Left ventricle myocardium inferior (tissue), 1 donor: ENCODE results near the gene NFAM1. TPM values are rescaled to one million over a fixed set of nuclear protein-coding genes. Genes with fewer than 3 reads are reported as not detected.

Experiments
- DNase-seq: peaks from one replicate; pipeline ENCODE4 v3.0.0-alpha.2; 2020
- H3K27ac ChIP-seq: fragments of 200-600 bp; replicated peaks from 2 replicates; pipeline ENCODE4 v1.8.0; 2021
- H3K27me3 ChIP-seq: fragments of 200-600 bp; 2 replicates; pipeline ENCODE4 v1.8.0; 2021; ENCODE audit warnings: low read depth
- H3K36me3 ChIP-seq: fragments of 200-600 bp; 2 replicates; pipeline ENCODE4 v1.8.0; 2021
- H3K4me1 ChIP-seq: fragments of 200-600 bp; 2 replicates; pipeline ENCODE4 v1.8.0; 2021
- H3K4me3 ChIP-seq: fragments of 200-600 bp; 2 replicates; pipeline ENCODE4 v1.8.0; 2021; ENCODE audit warnings: mild to moderate bottlenecking, moderate library complexity
- H3K9me3 ChIP-seq: fragments of 200-600 bp; replicated peaks from 2 replicates; pipeline ENCODE4 v1.8.0; 2021
- intact Hi-C: fragments of 100-400 bp; cut with micrococcal nuclease; formaldehyde crosslinking; loops from one replicate; pipeline ENCODE4 v1.11.0; 2022
- total RNA-seq: library from RNA; stranded (reverse); fragmentation: NEBNext Ultra II Directional; extraction: Animal tissue kit (Norgen Biotek cat#: 25700); gene quantifications from one replicate; pipeline ENCODE4 v1.2.1, GENCODE V29; 2021
- TF ChIP-seq, protein P1 (sequence below): fragments of 200-600 bp; IDR thresholded peaks from 2 replicates; pipeline ENCODE4 v1.8.0; 2021; ENCODE audit warnings: antibody characterized with exemption, mild to moderate bottlenecking, borderline replicate concordance
- donor health status: DM: no; HTN: yes; CAD: no; lungs with severe emphysema.

Gene NFAM1
- total RNA-seq, 1 donor from 2014 or later: 1.2 TPM

DNA sequence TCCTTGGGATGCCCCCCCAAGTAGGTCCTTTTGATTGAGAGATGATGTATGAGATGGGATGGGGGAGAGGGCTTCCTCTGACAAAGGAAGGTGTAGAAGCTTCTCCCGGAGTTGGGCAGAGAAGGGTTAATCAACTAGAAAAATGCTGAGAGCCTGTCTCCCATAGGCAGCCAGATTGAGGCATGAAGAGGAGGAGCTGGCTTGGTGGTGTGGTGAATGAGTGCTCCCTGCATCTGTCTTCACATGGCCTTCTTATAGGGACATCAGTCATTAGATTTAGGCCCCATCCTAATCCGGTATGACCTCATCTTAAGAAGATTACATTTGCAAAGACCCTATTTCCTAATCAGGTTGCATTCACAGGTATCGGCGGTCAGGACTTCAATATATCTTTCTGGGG is 61.1 kb downstream of the NFAM1 start:
- DNase-seq: no peak
- intact Hi-C loops: no loop called here
- H3K4me3 ChIP-seq: no peak overlapping the region
- peaks cover 36% of the 10 kb centered on the region for H3K4me1 ChIP-seq
- H3K27ac ChIP-seq: no peak overlapping the region
- H3K27me3 ChIP-seq: peaks cover 29% of the 10 kb centered on the region
- no peaks in the 10 kb centered on the region for H3K9me3 ChIP-seq
- TF ChIP-seq, protein P1, sequence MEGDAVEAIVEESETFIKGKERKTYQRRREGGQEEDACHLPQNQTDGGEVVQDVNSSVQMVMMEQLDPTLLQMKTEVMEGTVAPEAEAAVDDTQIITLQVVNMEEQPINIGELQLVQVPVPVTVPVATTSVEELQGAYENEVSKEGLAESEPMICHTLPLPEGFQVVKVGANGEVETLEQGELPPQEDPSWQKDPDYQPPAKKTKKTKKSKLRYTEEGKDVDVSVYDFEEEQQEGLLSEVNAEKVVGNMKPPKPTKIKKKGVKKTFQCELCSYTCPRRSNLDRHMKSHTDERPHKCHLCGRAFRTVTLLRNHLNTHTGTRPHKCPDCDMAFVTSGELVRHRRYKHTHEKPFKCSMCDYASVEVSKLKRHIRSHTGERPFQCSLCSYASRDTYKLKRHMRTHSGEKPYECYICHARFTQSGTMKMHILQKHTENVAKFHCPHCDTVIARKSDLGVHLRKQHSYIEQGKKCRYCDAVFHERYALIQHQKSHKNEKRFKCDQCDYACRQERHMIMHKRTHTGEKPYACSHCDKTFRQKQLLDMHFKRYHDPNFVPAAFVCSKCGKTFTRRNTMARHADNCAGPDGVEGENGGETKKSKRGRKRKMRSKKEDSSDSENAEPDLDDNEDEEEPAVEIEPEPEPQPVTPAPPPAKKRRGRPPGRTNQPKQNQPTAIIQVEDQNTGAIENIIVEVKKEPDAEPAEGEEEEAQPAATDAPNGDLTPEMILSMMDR: no peak
- H3K36me3 ChIP-seq: no peaks in the 10 kb centered on the region

DNA sequence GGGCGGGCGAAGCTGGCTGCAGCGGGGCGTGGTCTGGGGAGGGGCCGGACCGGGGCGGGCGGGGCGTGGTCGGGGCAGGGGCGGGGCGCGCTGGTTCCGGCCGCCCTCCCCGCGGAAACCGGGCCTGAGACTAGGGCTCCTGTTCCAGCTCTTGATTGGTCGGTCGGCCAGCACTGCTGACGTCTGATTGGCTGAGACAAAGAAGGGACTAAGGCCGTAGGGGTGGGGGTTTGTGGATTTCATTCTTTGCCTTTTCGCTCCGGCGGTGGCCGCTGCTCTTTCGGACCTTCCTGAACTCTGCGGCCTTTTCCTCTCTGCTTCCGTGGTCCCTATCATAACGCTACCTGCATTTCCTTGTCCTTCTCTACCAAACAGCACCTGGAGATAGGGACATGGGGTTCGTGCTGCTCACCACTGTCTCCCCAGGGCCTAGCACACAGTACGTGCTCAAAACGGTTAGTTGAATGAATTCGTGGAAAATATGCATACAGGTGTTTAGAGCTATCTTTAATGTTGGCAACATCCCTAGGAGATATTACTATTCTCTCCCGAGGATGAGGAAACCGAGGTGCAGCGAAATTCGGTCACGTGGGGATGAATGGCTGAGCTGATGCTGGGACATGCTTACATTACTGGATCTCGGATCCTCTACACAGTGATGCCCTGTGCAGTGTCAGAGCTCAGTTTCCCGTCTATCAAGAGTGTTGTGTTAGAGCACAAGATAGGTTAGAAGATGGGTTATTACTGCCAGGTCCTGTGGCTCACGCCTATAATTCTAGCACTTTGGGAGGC is 62.8 kb downstream of the NFAM1 start:
- H3K36me3 ChIP-seq: no peaks in the 10 kb centered on the region
- TF ChIP-seq, protein P1: no peak
- H3K4me1 ChIP-seq: peaks cover 48% of the 10 kb centered on the region
- no peak overlapping the region for H3K27ac ChIP-seq
- no peaks in the 10 kb centered on the region for H3K9me3 ChIP-seq
- H3K27me3 ChIP-seq: peaks cover 35% of the 10 kb centered on the region
- peak; percentile 93 for DNase-seq
- peak overlapping the region; percentile 80 for H3K4me3 ChIP-seq
- intact Hi-C loops: no loop called here

DNA sequence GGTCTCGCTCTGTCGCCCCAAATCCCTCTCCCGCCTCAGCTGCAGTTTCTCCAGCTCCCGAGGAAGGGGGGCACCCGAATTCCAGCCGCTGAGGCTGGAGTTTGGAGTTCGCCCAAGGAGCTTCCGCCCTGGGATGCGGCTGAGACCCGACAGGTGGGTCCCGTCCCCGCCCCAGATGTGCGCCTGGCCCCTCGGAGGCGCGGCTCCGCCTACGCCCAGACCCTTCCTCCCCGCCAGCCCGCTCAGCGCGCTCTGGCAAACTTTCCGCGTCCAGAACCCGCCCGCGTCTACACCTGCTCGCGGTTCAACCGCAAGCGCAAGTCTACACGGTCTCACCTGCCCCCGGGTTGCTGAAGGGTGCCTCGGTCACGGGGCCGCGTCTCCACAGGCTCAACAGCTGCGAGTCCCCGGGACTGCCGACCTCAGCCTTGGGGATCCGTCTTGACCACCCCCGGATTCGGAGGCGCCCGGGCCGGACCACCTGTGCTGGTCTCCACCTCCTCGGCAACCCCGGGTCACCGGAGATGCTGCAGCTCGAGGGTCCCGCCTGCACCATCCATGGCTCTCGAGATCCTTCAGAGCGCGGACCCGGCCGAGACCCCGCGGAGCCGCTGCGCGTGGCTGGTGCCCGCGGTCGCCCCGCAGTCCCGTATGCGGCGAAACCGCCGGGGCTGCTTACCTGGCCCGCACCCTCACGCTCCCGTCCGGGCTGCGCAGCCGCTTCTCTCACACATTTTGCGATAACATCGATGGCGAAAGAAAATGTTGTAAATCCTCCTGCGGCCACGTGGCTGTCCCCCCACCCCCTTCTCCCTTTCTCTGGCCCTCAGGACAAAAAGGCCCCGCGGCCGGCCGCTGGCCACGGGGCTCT is 63.6 kb downstream of the NFAM1 start:
- intact Hi-C loops: no loop called here
- peak overlapping the region; percentile 80 for H3K4me3 ChIP-seq
- peak; percentile 23 for DNase-seq
- no peaks in the 10 kb centered on the region for H3K9me3 ChIP-seq
- H3K4me1 ChIP-seq: peaks cover 55% of the 10 kb centered on the region
- TF ChIP-seq, protein P1: no peak
- peaks cover 35% of the 10 kb centered on the region for H3K27me3 ChIP-seq
- no peaks in the 10 kb centered on the region for H3K36me3 ChIP-seq
- H3K27ac ChIP-seq: peak overlapping the region; percentile 33

DNA sequence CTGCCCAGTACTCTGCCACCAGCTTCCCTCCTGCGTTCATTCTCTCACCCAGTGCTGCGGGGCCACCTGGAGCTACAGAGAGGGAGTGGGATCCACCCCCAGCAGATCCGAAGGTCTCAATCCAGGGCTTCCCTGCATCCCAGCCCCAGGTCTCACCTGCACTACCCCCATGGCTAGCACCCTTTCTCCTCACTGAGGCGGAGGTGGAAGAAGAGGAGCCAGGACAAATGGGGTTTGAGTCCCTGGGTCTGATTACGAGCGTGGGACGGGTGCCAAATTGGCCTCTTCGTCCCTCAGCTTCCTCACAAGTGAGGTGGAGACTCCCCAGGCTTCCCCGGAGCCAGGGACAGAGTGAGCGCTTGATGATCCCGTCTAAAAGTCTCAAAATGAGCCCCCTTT is 64.2 kb downstream of the NFAM1 start:
- H3K27ac ChIP-seq: no peak overlapping the region
- intact Hi-C loops: no loop called here
- H3K27me3 ChIP-seq: peaks cover 36% of the 10 kb centered on the region
- peaks cover 55% of the 10 kb centered on the region for H3K4me1 ChIP-seq
- peak; percentile 30 for DNase-seq
- TF ChIP-seq, protein P1: no peak
- H3K4me3 ChIP-seq: peak overlapping the region; percentile 80
- H3K9me3 ChIP-seq: no peaks in the 10 kb centered on the region
- H3K36me3 ChIP-seq: no peaks in the 10 kb centered on the region

DNA sequence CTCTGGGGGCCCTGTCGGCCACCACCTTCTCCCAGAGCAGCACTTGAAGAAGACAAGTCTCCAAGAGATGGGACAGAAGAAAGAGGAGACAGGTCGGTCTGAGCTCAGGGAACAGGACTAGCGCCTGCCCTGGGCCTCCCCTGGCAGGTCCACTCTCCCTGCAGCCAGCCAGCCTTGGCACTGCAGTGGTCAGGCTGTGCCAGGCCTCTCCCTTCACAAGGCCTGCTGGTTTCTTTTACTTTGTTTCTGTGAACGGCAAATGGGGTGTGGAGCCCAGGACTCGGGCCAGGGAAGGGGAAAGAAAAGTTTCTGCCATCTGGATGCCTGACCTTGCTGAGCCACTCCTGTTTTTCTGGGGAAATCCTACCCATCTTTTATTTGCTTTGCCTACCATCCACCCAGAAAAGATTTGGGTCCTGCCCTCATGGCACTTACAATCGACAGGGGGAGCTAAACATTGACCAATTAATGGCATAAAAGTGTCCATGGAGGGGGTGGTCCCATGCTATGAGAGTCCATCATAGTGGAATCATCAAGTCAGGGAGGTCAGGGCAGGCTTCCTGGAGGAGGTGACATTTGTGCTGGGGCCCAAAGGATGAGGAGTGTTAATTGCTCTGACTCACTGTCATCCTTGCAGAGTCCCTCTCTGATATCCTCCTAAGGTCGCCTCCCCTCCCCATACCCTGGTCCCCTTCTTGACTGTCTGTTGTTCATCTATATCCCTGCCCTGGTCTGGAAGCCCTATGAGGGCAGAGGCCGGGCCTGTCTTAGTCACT is 65.2 kb downstream of the NFAM1 start:
- peaks cover 46% of the 10 kb centered on the region for H3K27me3 ChIP-seq

More for the DNA sequence above, 65.2 kb downstream of the NFAM1 start:
- Histone ChIP-seq H3K27ac (peak overlapping the region; percentile 76), H3K9me3 (no peaks in the 10 kb centered on the region), H3K36me3 (no peaks in the 10 kb centered on the region), H3K4me3 (peak overlapping the region; percentile 80), H3K4me1 (peaks cover 55% of the 10 kb centered on the region)
- peak; percentile 51 for DNase-seq
- TF ChIP-seq, protein P1: no peak
- intact Hi-C loops: no loop called here
